ENCODE data around the gene STARD4.

The STARD4 gene

GRCh38 chr5:111512375-111513130 is at the start of gene STARD4:
STARD4 (minus strand) TSS chr5:111512535; CDS start chr5:111507433, 5,102 bp downstream.
- H3K27me3 ChIP-seq (ENCODE audit: insufficient read depth, low read depth, severe bottlenecking): no peaks in the 10 kb centered on the region
- H3K36me3 ChIP-seq: no peaks in the 10 kb centered on the region
- H3K4me3 ChIP-seq (ENCODE audit: low read depth, low read length): peak within 1 kb of the TSS; percentile 86
- DNase-seq: peak; percentile 97
- no peak for TF ChIP-seq CTCF (IDR thresholded peaks at IDR 0.05; ENCODE audit: low read depth, low read length)
- peak within 1 kb of the TSS; percentile 85 for H3K27ac ChIP-seq
- no peaks in the 10 kb centered on the region for H3K9me3 ChIP-seq (ENCODE audit: severe bottlenecking)

GRCh38 chr5:111559680-111560079 is 47.3 kb upstream of the STARD4 start:
- TF ChIP-seq CTCF (IDR thresholded peaks at IDR 0.05; ENCODE audit: low read depth, low read length): no peak
- no peaks in the 10 kb centered on the region for H3K36me3 ChIP-seq
- DNase-seq: no peak
- H3K4me3 ChIP-seq (ENCODE audit: low read depth, low read length): no peak overlapping the region
- no peaks in the 10 kb centered on the region for H3K9me3 ChIP-seq (ENCODE audit: severe bottlenecking)
- no peaks in the 10 kb centered on the region for H3K27me3 ChIP-seq (ENCODE audit: insufficient read depth, low read depth, severe bottlenecking)
- H3K27ac ChIP-seq: no peak overlapping the region

- H3K9me3 ChIP-seq (ENCODE audit: severe bottlenecking): no peaks in the 10 kb centered on the region
- DNase-seq: no peak
- TF ChIP-seq CTCF (IDR thresholded peaks at IDR 0.05; ENCODE audit: low read depth, low read length): no peak
- no peaks in the 10 kb centered on the region for H3K36me3 ChIP-seq
- no peak overlapping the region for H3K27ac ChIP-seq
- no peaks in the 10 kb centered on the region for H3K27me3 ChIP-seq (ENCODE audit: insufficient read depth, low read depth, severe bottlenecking)
- no peak overlapping the region for H3K4me3 ChIP-seq (ENCODE audit: low read depth, low read length)
These were observed 45.4 kb upstream of the STARD4 start for GRCh38 chr5:111557686-111558085.

GRCh38 chr5:111557111-111557510 is 44.8 kb upstream of the STARD4 start:
- no peak for DNase-seq
- no peaks in the 10 kb centered on the region for H3K36me3 ChIP-seq
- H3K4me3 ChIP-seq (ENCODE audit: low read depth, low read length): no peak overlapping the region
- H3K27ac ChIP-seq: no peak overlapping the region
- TF ChIP-seq CTCF (IDR thresholded peaks at IDR 0.05; ENCODE audit: low read depth, low read length): no peak
- H3K9me3 ChIP-seq (ENCODE audit: severe bottlenecking): no peaks in the 10 kb centered on the region
- no peaks in the 10 kb centered on the region for H3K27me3 ChIP-seq (ENCODE audit: insufficient read depth, low read depth, severe bottlenecking)

- Histone ChIP-seq H3K4me3 (ENCODE audit: low read depth, low read length) (no peak overlapping the region), H3K9me3 (ENCODE audit: severe bottlenecking) (no peaks in the 10 kb centered on the region), H3K36me3 (no peaks in the 10 kb centered on the region), H3K27me3 (ENCODE audit: insufficient read depth, low read depth, severe bottlenecking) (no peaks in the 10 kb centered on the region), H3K27ac (no peak overlapping the region)
- no peak for TF ChIP-seq CTCF (IDR thresholded peaks at IDR 0.05; ENCODE audit: low read depth, low read length)
- DNase-seq: no peak
These were observed 44.2 kb upstream of the STARD4 start for GRCh38 chr5:111556501-111556900.

- no peaks in the 10 kb centered on the region for H3K36me3 ChIP-seq
- H3K27me3 ChIP-seq (ENCODE audit: insufficient read depth, low read depth, severe bottlenecking): no peaks in the 10 kb centered on the region
- H3K27ac ChIP-seq: no peak overlapping the region
- no peak for TF ChIP-seq CTCF (IDR thresholded peaks at IDR 0.05; ENCODE audit: low read depth, low read length)
- DNase-seq: no peak
- H3K9me3 ChIP-seq (ENCODE audit: severe bottlenecking): no peaks in the 10 kb centered on the region
- H3K4me3 ChIP-seq (ENCODE audit: low read depth, low read length): no peak overlapping the region
These were observed 43.4 kb upstream of the STARD4 start for GRCh38 chr5:111555760-111556159.
